ENCODE results near the gene RAP1GAP2.

- TF ChIP-seq CTCF (IDR thresholded peaks at IDR 0.05 in 8 of 11, conservative IDR thresholded peaks at IDR 0.05 in 3 of 11) (no peak), POLR2A (IDR thresholded peaks at IDR 0.05) (no peak)
Observed at GRCh38 chr17:2971851-2972250, 175.6 kb downstream of the RAP1GAP2 start.

Data from spleen (tissue), 7 donors.